Brain pericyte (primary cell): ENCODE measurements around the gene ITPKB.

Source experiments
- DNase-seq: peaks from one replicate; pipeline ENCODE4 v3.0.0-alpha.2; 2012; ENCODE audit warnings: low read depth, low spot score

Gene ITPKB

GRCh38 chr1:226638001-226638601 lies 101.0 kb downstream of the ITPKB start:
- no peak for DNase-seq

DNA sequence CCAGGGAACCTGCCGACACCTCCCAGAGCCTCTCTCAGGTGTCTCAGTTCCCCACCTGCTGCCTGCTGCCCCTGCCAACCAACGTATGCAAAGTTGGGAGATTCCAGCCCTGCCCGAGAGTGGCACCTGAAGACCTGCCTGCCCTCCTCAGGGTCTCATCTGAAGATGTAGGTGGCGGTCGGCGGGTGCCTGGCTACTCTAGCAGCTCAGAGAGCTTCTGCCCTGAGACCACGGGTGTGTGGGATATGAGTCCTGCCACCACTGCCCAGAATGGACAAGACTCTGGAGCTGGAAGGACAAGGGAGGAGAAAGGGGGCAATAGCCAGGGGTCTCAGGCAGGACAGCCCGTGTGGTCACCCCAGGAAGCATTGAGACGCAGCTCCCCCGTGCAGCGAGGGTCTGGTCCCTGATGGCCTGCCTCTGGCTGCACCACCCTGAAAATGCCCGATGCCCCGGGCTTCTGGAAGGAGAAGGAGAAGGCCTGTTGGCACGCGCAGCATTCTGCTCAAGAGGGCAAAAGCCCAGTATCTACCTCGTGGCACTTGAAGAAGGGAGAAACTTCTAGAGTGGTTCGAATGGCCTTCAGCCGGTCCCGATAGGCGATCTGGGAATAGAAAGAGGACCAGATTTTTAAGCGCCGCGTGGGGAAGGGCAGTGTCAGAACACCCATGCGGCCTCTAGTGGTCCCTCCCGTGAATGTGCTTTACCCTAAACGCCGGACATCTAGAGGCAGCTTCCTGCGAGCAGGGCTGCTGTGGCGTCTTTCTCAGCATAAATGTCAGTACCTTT lies 101.7 kb downstream of the ITPKB start:
- no peak for DNase-seq

DNA sequence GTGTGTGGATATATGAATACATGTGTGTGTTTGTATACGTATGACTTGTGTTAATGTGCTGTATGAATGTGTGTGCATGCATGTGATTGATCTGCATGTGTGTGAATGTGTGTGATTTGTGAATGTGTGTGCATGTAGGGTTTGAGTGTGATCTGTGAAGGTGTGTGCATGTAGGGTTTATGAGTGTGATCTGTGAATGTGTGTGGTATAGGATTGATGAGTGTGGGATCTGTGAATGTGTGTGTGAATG lies 102.3 kb downstream of the ITPKB start:
- no peak for DNase-seq

DNA sequence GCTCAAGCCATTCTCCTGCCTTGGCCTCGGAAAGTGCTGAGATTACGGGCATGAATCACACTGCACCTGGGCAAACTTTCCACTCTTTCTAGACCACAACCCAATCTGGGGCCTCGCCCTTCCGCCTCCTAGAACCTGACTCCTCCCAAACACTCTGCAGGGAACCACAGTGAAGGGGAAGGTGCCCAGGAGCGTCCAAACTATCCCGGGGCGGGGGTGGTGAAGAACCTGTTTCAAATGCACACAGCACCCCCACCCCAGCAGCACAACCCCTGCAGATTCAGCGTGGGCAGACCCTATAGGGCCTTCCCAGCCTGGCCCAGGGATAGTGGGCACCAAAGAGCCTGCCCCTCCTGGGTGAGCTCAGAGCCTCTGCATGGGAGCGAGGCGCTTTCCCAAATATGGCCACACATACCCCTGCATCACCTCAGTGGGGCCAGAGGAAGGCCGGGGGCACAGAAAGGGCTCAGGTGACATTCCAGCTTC lies 103.6 kb downstream of the ITPKB start:
- DNase-seq: no peak

- no peak for DNase-seq
These were observed 104.4 kb downstream of the ITPKB start for GRCh38 chr1:226634611-226635246.

DNA sequence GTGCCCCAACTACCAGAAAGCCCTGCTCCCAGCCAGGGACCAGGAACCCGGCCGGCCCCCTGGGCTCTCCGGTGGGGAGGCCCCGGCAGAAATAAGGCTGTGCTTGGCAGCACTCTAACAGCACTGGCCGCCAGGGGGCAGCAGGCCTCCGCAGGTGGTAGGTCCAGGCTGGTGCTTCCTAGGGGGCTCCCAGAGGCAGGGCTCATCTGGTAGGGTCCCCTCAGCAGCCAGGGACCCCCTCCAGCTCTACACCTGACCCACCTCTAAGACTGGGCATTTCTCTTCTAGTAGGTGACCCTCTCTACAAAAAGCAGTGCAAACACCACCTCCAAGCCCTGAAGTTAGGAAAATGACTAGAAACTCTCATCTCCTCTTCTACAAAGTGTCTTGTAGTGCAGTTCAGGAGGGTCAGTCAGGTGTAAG lies 104.9 kb downstream of the ITPKB start:
- DNase-seq: no peak

- no peak for DNase-seq
These were observed 105.4 kb downstream of the ITPKB start for GRCh38 chr1:226633541-226634165.

- DNase-seq: no peak
These were observed 106.1 kb downstream of the ITPKB start for GRCh38 chr1:226632922-226633351.

DNA sequence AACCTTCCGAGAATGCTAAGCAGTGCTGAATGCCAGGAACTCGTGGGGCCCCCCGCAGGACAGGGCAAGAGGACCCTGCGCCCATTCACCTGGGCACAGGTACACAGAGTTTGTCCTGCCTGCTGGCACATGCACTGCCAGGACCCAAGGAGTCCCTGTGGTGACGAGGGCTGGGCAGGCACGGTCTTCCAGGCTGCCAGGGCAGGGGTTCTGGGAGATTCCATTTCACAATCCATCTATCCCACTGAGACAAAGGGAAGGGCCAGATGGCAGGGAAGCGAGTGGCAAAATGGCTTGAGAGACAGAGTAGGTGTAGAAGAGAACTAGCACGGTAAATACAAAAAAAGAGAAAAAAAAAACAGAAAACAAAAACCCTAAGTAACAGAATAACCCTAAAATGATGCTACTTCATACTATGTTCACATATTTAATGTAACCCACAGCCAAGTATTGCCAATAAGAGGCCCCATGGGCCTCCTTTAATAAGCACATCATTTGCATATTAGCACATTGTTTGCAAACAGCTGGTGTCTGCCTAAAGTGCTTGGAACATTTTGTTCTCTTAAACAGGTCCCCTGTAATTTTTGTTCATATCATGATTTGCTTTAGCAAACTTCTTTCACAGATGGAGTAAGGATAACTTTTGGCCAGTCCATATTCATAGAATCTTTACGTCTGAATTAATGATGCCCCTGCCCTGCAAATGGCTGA lies 106.8 kb downstream of the ITPKB start:
- DNase-seq: no peak

DNA sequence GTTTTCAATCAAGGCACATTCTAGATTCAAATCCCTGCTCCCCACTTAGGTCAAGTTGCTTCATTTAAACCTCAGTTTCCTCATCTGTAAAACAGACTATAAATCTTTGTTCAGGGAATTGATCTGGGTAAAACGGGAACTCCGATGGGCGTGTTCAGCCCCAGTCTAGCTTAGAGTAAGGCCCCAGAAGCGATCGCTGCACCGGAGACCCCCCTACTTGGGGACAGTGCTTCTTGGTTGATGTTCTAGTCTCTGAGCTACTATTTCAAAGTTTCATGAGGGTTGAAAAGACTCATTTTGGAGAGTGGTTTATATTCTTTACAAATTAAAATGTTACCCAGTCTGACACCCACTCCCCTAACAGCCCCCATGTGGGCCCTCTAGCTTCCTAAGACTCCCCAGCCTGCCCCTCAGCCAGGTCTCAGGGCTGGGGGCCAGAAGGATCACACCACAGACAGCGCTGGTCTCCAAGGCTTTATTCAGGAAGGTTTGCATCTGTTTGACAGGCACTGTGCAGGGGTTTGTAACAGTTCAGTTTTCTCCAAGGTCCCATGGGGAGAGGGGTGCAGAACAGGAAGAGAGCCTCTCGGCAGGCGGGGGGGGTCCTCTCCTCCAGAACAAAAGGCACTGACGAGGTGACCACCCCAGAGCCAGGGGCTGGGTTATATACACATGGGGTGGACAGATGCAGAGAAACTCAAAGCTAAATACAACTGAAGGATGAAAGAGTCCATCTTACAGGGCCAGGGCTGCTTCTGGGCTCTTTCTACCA lies 107.7 kb downstream of the ITPKB start:
- no peak for DNase-seq

GRCh38 chr1:226630592-226630991 lies 108.5 kb downstream of the ITPKB start:
- DNase-seq: no peak

DNA sequence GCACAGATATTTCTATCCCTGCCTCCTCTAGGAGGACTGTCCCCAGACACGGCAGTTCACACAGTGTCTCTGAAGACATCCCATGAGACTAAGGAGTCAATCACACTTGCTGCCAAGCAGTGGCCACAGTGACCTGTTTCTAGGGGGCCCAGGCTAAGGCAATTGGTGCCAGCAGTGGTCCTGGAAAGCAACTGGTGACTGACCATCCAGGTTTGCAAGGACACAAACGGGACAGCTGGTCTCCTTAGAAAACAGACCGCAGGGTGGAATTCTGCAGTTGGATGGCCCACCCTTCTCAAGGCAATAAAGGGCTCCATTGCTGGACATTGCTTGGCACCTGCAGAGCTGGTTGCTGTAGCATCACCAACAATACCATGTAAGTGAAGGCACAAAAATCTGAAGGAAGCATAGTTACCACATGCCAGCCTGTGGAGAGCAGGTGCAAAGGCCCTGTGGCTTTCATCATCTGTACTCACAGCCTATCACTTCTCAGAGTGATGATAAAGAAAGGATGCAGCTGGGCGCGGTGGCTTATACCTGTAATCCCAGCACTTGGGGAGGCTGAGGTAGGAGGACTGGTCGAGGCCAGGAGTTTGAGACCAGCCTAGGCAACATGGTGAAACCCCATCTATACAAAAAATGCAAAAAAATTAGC lies 109.1 kb downstream of the ITPKB start:
- DNase-seq: no peak

- no peak for DNase-seq
These were observed 109.7 kb downstream of the ITPKB start for GRCh38 chr1:226629210-226629895.

- no peak for DNase-seq
These were observed 110.4 kb downstream of the ITPKB start for GRCh38 chr1:226628612-226629155.

DNA sequence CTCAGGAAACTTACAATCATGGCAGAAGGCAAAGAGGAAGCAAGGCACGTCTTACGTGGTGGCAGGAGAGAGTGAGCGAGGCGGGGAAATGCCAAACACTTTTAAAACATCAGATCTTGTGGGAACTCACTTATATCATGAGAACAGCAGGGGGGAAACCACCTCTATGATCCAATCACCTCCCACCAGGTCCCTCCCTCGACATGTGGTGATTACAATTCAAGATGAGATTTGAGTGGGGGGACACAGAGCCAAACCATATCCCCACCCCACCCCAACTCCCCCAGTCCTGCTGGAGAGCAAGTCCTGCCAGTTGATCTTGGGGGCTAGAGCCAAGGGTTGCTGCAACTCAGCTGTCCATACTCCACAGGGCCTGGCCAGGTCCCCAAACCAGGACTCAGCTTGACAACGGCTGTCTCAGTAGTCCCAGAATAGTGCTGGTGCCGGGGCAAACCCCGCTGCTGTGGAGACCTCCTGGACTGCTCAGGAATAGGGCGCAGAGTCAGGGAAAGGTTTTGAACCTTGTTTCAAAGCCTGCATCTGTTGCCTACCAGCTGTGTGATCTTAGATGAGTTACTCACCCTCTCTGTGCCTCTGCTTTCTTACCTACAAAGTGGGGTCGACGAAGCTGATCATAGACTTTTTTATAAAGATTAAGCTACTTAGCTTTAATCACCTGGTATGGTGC lies 111.0 kb downstream of the ITPKB start:
- DNase-seq: no peak

DNA sequence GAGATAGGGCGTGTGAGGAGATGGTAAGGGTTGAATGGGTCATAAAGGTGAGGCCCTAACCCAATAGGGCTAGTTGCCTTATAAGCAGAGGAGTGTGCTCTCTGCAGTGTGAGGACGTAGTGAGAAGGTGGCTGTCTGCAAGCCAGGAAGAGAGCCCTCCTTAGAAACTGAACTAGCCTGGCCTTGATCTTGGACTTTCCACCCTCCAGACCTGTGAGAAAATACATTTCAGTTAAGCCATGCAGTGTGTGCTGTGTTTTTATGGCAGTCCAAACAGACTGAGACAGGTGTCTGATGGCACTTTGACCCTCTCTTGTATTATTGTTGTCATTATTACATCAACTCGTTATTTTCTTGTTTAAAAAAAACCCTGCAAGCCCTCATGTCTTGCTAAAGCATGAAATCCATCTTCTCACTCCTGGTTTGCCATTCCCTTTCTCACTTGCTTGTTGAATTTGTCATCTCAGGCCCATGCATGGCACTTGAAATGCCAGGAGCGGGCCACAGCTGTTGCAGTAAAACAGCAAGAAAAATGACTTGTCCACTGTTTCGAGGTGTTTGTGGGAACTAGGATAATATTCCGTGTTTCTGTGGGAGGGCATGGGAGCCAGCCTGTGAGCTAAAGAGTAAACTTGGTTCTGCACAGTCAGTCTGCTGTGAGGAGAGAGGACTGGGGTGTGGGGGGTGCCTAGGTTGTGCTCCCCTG lies 111.9 kb downstream of the ITPKB start:
- DNase-seq: no peak

DNA sequence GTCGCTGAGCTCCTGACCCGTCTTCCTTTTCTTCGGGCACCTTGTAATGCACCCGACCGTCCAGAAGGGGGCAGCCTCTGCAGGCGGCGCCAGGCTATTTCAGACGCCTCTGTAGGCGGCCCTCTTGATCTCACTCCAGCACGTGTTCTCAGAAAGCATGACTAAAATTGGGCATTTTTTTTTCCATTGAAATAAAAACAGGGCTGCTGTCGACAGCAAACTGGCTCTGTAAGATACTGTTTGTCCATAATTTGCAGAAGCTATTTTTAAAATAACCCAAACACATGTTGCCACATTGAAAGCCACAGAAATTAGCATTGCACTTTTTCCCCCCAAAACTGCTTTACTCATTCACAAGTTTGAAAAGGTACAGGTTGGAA lies 112.5 kb downstream of the ITPKB start:
- DNase-seq: no peak

GRCh38 chr1:226625832-226626576 lies 113.1 kb downstream of the ITPKB start:
- DNase-seq: no peak
